ENCODE data around the gene CLEC20A.

Gene CLEC20A

DNA sequence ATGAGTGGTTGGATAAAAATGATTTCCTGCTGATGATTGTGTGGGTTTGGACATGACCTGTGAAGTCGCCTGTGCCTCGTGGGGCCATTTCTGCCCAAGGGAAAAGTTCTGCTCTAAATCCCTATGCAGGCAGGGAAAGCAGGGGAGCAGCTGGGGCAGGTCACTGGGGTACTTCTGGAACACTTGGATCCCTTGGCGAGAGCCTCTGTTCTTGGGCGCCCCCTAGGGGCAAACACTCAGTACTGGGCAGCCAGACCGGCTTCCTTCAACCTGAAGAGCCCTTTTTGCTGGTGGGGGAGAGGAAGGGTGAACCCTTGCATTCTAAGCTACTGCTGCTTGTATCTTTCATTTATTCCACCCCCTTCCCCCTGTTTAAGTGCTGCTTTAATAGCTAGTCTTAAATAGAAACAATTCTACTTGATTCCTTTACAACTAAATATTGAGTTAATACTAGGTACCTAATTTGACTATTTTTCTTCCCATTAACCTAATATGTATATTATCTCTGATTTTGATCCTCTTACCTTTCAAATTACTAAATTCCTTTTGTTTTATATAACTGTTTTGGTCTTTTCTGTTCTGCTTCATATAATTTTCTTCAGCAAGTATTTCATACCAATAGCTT is 5.1 kb upstream of the CLEC20A start:
- no peak overlapping the region for H3K4me3 ChIP-seq (ENCODE audit: low read depth, low read length)
- TF ChIP-seq, protein P1, sequence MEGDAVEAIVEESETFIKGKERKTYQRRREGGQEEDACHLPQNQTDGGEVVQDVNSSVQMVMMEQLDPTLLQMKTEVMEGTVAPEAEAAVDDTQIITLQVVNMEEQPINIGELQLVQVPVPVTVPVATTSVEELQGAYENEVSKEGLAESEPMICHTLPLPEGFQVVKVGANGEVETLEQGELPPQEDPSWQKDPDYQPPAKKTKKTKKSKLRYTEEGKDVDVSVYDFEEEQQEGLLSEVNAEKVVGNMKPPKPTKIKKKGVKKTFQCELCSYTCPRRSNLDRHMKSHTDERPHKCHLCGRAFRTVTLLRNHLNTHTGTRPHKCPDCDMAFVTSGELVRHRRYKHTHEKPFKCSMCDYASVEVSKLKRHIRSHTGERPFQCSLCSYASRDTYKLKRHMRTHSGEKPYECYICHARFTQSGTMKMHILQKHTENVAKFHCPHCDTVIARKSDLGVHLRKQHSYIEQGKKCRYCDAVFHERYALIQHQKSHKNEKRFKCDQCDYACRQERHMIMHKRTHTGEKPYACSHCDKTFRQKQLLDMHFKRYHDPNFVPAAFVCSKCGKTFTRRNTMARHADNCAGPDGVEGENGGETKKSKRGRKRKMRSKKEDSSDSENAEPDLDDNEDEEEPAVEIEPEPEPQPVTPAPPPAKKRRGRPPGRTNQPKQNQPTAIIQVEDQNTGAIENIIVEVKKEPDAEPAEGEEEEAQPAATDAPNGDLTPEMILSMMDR (conservative IDR thresholded peaks at IDR 0.05; ENCODE audit: low read depth, low read length): peak; percentile 98
- peak; percentile 76 for DNase-seq (ENCODE audit: low read depth)

DNA sequence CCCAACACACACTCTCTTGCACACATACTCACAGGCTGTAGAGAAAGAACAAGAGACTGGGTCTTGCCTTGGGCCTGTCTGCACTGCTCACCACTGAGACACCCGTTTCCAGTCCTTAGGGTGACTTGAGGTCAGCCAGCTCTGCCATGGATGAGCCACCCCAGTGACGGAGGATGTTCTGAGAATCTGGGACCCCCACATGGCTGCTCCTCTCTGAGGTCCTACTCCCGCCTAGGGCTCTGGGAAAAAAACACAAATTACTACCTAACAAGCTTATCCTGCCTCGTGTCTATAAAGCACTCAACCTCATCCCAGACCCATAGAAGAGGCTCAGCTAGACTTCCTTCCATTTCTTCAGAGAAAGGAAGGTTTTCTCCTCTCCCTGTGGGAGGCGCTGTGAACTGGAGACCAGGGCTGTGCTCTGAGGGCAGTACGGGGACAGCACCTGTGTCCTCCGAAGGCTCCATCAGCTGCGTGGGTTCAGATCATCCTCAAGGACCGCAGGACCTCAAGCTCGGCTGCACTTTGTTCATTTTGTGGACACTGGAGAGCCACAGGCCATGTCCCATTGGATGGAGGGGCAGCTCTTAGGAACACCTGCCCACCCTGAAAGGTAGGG is 4.3 kb upstream of the CLEC20A start:
- H3K4me3 ChIP-seq (ENCODE audit: low read depth, low read length): no peak overlapping the region
- DNase-seq (ENCODE audit: low read depth): no peak
- TF ChIP-seq, protein P1 (conservative IDR thresholded peaks at IDR 0.05; ENCODE audit: low read depth, low read length): no peak

DNA sequence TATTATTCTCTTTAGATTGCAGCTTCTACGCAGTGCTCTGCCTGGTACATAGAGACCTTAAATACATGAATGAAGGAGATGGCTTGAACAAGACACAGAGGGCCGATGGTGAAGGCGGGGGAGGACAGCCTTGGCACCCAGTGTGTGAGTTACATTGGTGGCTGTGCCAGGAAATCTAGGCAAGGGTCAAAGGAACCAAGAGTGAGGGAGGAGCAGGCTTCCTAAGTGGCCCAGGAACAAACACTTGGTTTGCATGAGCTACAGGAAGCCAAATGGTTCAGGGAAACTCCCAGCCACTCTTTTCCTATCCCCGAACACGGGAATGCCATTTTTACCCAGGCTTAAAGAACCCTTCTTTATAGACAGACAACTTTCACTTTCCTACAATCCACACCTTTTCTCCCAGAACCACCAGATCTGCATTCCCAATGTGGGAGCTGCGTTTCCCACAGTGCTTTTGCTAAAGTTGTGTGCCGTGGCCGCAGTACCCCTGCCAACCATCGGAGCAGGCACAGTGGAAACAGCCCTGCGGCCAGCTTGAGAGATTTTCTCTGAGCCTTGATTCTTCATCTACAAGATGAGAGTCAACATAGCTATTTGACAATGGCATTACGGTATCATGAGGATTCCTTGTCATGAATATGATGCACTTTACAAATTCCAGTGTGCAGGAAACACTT is 3.5 kb upstream of the CLEC20A start:
- TF ChIP-seq, protein P1 (conservative IDR thresholded peaks at IDR 0.05; ENCODE audit: low read depth, low read length): peak; percentile 39
- H3K4me3 ChIP-seq (ENCODE audit: low read depth, low read length): no peak overlapping the region
- no peak for DNase-seq (ENCODE audit: low read depth)

DNA sequence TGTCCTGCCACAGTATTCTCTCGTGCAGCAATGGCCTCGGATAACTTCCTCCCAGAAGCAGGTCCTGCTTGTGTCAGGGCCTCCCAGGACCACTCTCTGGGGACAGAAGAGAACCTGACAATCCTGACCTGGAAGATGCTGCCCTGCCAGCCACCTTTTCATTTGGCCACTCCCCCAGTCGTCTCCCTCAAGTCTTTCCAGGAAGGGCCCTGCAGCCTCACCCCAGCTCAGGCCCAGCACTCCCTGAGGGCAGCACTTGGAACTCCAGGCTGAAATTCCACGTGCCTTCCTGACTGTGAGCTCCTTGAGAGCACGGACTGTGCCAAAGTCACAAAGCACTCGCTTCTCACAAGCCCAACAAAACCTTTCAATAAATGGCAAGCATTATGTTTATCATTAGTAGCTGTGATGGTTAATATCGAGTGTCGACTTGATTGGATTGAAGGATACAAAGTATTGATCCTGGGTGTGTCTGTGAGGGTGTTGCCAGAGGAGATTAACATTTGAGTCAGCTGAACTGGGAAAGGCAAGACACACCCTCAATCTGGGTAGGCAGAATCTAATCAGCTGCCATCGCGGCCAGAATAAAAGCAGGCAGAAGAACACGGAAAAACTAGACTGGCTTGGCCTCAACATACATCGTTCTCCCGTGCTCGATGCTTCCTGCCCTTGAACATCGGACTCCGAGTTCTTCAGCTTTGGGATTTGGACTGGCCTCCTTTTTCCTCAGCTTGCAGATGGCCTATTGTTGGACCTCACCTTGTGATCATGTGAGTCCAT is 2.3 kb upstream of the CLEC20A start:
- no peak for DNase-seq (ENCODE audit: low read depth)
- TF ChIP-seq, protein P1 (conservative IDR thresholded peaks at IDR 0.05; ENCODE audit: low read depth, low read length): no peak
- H3K4me3 ChIP-seq (ENCODE audit: low read depth, low read length): no peak overlapping the region

DNA sequence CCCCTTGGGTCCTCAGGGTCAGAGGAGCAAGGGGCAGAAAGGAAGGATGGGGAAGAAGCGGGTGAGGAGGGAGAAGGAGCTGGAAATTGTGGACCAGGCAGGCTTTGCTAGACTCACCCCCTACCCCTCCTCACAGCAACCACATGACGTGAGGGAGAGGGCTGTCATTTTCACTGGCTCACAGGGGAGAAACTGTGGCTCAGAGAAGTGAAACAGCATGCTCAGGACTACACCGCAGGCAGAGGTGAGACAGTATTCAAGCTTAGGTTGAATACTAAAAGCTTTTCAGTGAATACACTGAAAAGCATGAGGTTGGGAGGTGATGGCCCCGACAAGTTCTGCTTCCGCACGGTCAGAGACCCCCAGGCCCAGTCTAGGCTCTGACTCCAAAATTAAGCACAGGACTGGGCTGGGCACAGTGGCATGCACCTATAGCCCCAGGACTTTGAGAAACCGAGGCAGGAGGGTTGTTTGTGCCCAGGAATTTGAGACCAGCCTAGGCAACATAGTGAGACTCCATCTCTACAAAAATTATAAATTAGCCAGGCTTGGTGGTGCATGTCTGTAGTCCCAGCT is 1.2 kb upstream of the CLEC20A start:
- H3K4me3 ChIP-seq (ENCODE audit: low read depth, low read length): no peak overlapping the region
- TF ChIP-seq, protein P1 (conservative IDR thresholded peaks at IDR 0.05; ENCODE audit: low read depth, low read length): no peak
- DNase-seq (ENCODE audit: low read depth): no peak

DNA sequence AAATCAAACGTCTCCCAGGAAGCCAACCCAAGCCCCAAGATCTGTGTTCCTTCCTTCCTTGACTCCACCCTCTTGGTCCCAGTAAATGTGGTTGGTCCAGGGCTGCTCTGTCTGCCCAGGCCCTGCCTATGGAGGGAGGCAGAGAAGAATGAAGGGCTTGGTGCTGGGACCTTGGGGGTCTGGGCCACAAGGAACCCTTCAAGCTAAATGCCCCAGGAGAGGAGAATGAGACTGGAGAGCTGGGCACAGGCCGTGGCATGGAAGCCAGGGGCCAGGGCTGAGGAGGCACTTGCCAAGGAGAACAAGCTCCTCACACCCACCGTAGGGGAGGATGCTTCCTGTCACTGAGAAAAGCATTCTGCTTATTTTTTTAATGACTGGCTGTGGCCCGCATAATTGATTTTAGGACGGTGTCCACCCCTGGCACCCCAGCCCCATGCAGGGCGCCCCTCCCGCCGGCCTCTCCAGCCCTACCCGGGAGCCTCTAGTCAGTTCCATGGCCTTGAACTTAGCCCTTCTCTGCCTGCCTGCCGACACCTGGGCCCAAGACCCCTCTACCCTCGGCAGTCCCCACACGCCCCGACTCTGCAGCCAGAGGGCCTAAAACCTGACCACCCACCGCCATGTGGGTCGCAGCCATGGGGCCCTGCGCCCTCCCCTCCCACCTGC is 889 bp downstream of the CLEC20A start:
- DNase-seq (ENCODE audit: low read depth): no peak
- TF ChIP-seq, protein P1 (conservative IDR thresholded peaks at IDR 0.05; ENCODE audit: low read depth, low read length): no peak
- no peak overlapping the region for H3K4me3 ChIP-seq (ENCODE audit: low read depth, low read length)
